ENCODE data around the gene DGKI. TPM values are rescaled to one million over a fixed set of nuclear protein-coding genes. Genes with fewer than 3 reads are reported as not detected.
A peak's percentile ranks its signal among the peaks of the same experiment; 100 is the strongest.

DGKI gene
- total RNA-seq, 1 experiment from 2014 or later = 0.55 TPM

DNA sequence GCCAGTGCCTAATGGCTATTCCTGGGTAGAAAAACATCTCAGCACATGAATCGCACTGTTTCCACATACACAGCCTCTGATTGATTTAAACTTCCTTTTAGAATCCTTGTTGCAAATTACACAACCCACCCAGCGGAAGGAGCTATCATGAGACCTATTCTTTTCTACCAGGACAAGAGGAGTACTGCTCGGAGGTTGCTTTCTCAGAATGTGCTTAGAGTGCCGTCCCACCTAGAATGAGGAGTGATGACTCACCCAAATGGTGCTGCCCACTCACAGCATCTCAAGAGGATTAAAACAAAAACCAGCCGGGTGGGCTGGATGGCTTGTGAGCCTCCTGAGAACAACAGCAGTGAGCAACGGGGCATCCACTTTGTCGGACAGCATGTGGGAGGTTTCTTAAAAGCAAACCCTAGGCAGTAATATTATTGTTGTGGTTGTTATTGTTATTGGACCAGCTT lies 128.9 kb downstream of the DGKI start:
- Mint-ChIP-seq H3K4me3 (no peak overlapping the region), H3K27me3 (ENCODE audit: low read depth) (peaks cover 5% of the 10 kb centered on the region), H3K36me3 (ENCODE audit: insufficient read depth in 1 of 3, low read depth in 3 of 3) (no peaks in the 10 kb centered on the region; a peak in 1 of 7 replicates), H3K9me3 (no peaks in the 10 kb centered on the region), H3K4me1 (peaks cover 37 to 41% of the 10 kb centered on the region in 2 experiments), H3K27ac (peak overlapping the region in 2 of 3 experiments; percentile 37 to 84; a peak in 5 of 7 replicates)
- H2AK5ac ChIP-seq (ENCODE audit: insufficient read length, low read length) = no peak overlapping the region
- H3K79me1 ChIP-seq (ENCODE audit: insufficient read depth, low read depth, low read length, poor library complexity, severe bottlenecking) = no peaks in the 10 kb centered on the region
- H4K91ac ChIP-seq (ENCODE audit: insufficient read length, low read depth, low read length) = no peak overlapping the region
- no peaks in the 10 kb centered on the region for H3K27me3 ChIP-seq (ENCODE audit: insufficient read depth, low read length)
- H3K4me2 ChIP-seq (ENCODE audit: insufficient read depth, insufficient read length, low read length) = no peak overlapping the region
- H4K5ac ChIP-seq (ENCODE audit: insufficient read length, low read depth, low read length) = no peak overlapping the region
- H3T11ph ChIP-seq (ENCODE audit: low read length) = no peak overlapping the region
- no peak overlapping the region for H3K4ac ChIP-seq (ENCODE audit: low read depth, low read length)
- H3K9me3 ChIP-seq (ENCODE audit: control insufficient read depth, low read depth, low read length) = no peaks in the 10 kb centered on the region
- H2BK20ac ChIP-seq (ENCODE audit: low read depth, low read length, poor library complexity, severe bottlenecking) = no peak overlapping the region
- no peak overlapping the region for H3K27ac ChIP-seq (ENCODE audit: insufficient read length, low read depth, low read length)
- no peaks in the 10 kb centered on the region for H3K4me1 ChIP-seq (ENCODE audit: insufficient read depth, low read length)
- TF ChIP-seq, protein P1, sequence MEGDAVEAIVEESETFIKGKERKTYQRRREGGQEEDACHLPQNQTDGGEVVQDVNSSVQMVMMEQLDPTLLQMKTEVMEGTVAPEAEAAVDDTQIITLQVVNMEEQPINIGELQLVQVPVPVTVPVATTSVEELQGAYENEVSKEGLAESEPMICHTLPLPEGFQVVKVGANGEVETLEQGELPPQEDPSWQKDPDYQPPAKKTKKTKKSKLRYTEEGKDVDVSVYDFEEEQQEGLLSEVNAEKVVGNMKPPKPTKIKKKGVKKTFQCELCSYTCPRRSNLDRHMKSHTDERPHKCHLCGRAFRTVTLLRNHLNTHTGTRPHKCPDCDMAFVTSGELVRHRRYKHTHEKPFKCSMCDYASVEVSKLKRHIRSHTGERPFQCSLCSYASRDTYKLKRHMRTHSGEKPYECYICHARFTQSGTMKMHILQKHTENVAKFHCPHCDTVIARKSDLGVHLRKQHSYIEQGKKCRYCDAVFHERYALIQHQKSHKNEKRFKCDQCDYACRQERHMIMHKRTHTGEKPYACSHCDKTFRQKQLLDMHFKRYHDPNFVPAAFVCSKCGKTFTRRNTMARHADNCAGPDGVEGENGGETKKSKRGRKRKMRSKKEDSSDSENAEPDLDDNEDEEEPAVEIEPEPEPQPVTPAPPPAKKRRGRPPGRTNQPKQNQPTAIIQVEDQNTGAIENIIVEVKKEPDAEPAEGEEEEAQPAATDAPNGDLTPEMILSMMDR (conservative IDR thresholded peaks at IDR 0.05) = no peak
- no peak overlapping the region for H3K56ac ChIP-seq (ENCODE audit: insufficient read length, low read depth, low read length)
- H3K23me2 ChIP-seq (ENCODE audit: insufficient read length, low read depth, low read length, poor library complexity, severe bottlenecking) = no peaks in the 10 kb centered on the region
- no peak overlapping the region for H3K23ac ChIP-seq (ENCODE audit: insufficient read length, low read depth, low read length)
- no peak overlapping the region for H3K9ac ChIP-seq (ENCODE audit: extremely low read depth, insufficient read length, low read length)
- no peak overlapping the region for H2AFZ ChIP-seq (ENCODE audit: low read length)
- no peak overlapping the region for H3K18ac ChIP-seq (ENCODE audit: insufficient read length, low read depth, low read length)
- no peak overlapping the region for H2BK15ac ChIP-seq (ENCODE audit: low read depth, low read length)
- no peaks in the 10 kb centered on the region for H3K79me2 ChIP-seq (ENCODE audit: insufficient read depth, low read length)
- H4K20me1 ChIP-seq (ENCODE audit: control insufficient read depth, insufficient read depth, insufficient read length) = no peaks in the 10 kb centered on the region
- no peak overlapping the region for H2BK5ac ChIP-seq (ENCODE audit: insufficient read length, low read length)
- no peak overlapping the region for H3K14ac ChIP-seq (ENCODE audit: insufficient read depth, low read length)
- H2BK12ac ChIP-seq (ENCODE audit: insufficient read length, low read depth, low read length) = no peak overlapping the region
- no CpG with 5 or more reads among the region's 7 CpGs for WGBS (ENCODE audit: extremely low coverage, insufficient read length, low lambda C conversion rate)
- no peak overlapping the region for H2BK120ac ChIP-seq (ENCODE audit: low read depth, low read length, poor library complexity, severe bottlenecking)
- DNase-seq = peak; percentile 50
- H4K8ac ChIP-seq (replicated peaks; ENCODE audit: insufficient read length, low read depth, low read length) = no peak overlapping the region
